ENCODE measurements around the gene HMX1.

The HMX1 gene

GRCh38 chr4:8850074-8850829 is 21.4 kb downstream of the HMX1 start:
- Histone ChIP-seq H3K27me3 (ENCODE audit: insufficient read depth, low read depth, severe bottlenecking) (no peaks in the 10 kb centered on the region), H3K9me3 (ENCODE audit: severe bottlenecking) (no peaks in the 10 kb centered on the region), H3K36me3 (peaks cover 11% of the 10 kb centered on the region; the same call in 1 of the 2 replicates), H3K27ac (no peak overlapping the region), H3K4me3 (ENCODE audit: low read depth, low read length) (no peak overlapping the region)
- DNase-seq = no peak
- TF ChIP-seq, protein P1, sequence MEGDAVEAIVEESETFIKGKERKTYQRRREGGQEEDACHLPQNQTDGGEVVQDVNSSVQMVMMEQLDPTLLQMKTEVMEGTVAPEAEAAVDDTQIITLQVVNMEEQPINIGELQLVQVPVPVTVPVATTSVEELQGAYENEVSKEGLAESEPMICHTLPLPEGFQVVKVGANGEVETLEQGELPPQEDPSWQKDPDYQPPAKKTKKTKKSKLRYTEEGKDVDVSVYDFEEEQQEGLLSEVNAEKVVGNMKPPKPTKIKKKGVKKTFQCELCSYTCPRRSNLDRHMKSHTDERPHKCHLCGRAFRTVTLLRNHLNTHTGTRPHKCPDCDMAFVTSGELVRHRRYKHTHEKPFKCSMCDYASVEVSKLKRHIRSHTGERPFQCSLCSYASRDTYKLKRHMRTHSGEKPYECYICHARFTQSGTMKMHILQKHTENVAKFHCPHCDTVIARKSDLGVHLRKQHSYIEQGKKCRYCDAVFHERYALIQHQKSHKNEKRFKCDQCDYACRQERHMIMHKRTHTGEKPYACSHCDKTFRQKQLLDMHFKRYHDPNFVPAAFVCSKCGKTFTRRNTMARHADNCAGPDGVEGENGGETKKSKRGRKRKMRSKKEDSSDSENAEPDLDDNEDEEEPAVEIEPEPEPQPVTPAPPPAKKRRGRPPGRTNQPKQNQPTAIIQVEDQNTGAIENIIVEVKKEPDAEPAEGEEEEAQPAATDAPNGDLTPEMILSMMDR (IDR thresholded peaks at IDR 0.05; ENCODE audit: low read depth, low read length) = no peak

- Histone ChIP-seq H3K4me3 (ENCODE audit: low read depth, low read length) (no peak overlapping the region), H3K27ac (no peak overlapping the region), H3K36me3 (peaks cover 11% of the 10 kb centered on the region; the same call in 1 of the 2 replicates), H3K9me3 (ENCODE audit: severe bottlenecking) (no peaks in the 10 kb centered on the region), H3K27me3 (ENCODE audit: insufficient read depth, low read depth, severe bottlenecking) (no peaks in the 10 kb centered on the region)
- DNase-seq = peak; percentile 4
- TF ChIP-seq, protein P1 (IDR thresholded peaks at IDR 0.05; ENCODE audit: low read depth, low read length) = no peak
Observed at GRCh38 chr4:8849266-8850073, 22.2 kb downstream of the HMX1 start.

DNA sequence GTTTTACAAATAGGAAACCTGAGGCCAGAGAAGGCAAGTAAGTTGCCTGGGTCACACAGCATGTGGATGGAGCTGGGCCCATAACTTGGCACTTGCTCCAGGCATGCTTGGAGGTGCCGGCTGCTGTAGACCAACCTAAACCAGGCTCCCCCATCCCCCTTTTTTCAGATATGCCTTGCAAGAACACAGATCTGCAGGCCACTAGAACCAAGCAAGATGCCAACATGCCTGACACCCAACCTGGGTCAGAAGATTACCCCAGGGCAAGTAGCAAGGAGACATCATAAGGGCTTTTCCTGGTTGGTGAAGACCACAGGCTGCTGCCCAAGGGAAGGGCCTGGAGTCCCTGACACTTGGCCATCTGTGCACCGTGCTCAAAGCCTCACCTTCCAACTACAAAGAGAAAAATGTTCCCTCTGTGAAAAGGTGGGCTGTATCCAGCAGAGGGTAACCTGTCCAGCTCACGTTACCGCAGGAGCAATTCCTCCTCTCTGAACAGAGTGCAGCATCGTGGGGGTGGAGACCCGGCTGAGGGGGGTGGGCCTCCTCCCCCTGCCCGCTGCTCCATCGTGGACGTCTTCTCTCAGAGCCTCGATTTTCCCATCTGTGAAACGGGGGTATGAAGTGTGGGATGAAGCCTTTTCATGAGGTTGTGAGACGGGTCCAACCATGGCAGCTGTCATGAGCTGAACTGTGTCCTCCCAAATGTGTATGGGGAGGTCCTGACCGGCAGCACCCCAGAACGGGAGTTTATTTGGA is 23.0 kb downstream of the HMX1 start:
- Histone ChIP-seq H3K36me3 (peaks cover 15% of the 10 kb centered on the region), H3K9me3 (ENCODE audit: severe bottlenecking) (peaks cover 2% of the 10 kb centered on the region), H3K27me3 (ENCODE audit: insufficient read depth, low read depth, severe bottlenecking) (no peaks in the 10 kb centered on the region), H3K4me3 (ENCODE audit: low read depth, low read length) (no peak overlapping the region), H3K27ac (no peak overlapping the region)
- TF ChIP-seq, protein P1 (IDR thresholded peaks at IDR 0.05; ENCODE audit: low read depth, low read length) = no peak
- DNase-seq = peak; percentile 1

DNA sequence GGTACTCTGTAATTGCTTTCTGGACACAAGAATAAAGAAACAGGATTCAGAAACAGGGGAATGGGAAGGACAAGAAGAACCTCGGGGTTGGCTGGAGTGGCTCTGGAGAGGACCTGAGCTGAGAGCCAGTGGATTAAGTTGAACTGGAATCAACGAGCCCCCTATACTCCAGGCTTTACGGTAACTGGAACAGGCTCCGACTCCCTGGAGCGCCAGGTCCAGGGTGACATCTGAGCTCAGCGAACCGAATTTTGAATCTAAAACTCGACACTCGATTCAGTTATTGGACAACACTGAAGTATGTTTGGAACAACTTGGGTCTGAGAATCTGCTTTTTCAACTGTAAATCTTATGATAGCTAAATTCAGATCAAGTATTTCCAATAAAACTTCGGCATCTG is 23.9 kb downstream of the HMX1 start:
- Histone ChIP-seq H3K27me3 (ENCODE audit: insufficient read depth, low read depth, severe bottlenecking) (no peaks in the 10 kb centered on the region), H3K4me3 (ENCODE audit: low read depth, low read length) (no peak overlapping the region), H3K9me3 (ENCODE audit: severe bottlenecking) (peaks cover 5% of the 10 kb centered on the region), H3K36me3 (peaks cover 15% of the 10 kb centered on the region), H3K27ac (no peak overlapping the region)
- DNase-seq = peak; percentile 48
- TF ChIP-seq, protein P1 (IDR thresholded peaks at IDR 0.05; ENCODE audit: low read depth, low read length) = no peak

DNA sequence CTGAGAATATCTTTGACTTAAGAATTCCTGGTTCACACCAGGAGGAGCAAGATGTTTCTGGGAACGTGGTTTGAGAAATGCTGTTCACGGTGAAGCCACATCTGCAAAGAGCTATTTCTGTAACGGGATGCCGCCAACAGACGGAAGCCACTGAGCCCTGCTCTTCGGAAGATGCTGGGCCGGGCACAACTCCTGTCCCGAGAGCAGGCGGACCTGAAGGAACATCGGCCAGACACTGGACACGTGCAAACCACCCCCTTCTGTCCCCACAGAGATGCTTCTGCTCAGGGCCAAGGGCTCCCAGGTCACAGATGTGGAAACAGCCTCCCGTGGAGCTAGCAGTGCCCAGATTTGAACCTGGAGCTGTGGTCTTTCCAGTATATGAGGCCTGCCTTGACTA is 24.3 kb downstream of the HMX1 start:
- Histone ChIP-seq H3K36me3 (peaks cover 15% of the 10 kb centered on the region), H3K4me3 (ENCODE audit: low read depth, low read length) (no peak overlapping the region), H3K27ac (no peak overlapping the region), H3K9me3 (ENCODE audit: severe bottlenecking) (peaks cover 5% of the 10 kb centered on the region), H3K27me3 (ENCODE audit: insufficient read depth, low read depth, severe bottlenecking) (no peaks in the 10 kb centered on the region)
- peak; percentile 3 for DNase-seq
- TF ChIP-seq, protein P1 (IDR thresholded peaks at IDR 0.05; ENCODE audit: low read depth, low read length) = no peak
